DMS153 (cell line): ENCODE measurements around the gene RHOBTB3.

Experiments
- DNase-seq: peaks from one replicate; lab custom pipeline; 2025; lab: John Stamatoyannopoulos, UW

RHOBTB3 gene

GRCh38 chr5:95763941-95764340 lies 32.8 kb downstream of the RHOBTB3 start:
- no peak for DNase-seq

- no peak for DNase-seq
These were observed 37.6 kb downstream of the RHOBTB3 start for GRCh38 chr5:95768731-95769130.

- DNase-seq, result no peak
These were observed 39.9 kb downstream of the RHOBTB3 start for GRCh38 chr5:95770830-95771708.

GRCh38 chr5:95771892-95772291 lies 40.8 kb downstream of the RHOBTB3 start:
- no peak for DNase-seq

- no peak for DNase-seq
These were observed 42.4 kb downstream of the RHOBTB3 start for GRCh38 chr5:95773335-95774059.

- DNase-seq, result no peak
These were observed 46.3 kb downstream of the RHOBTB3 start for GRCh38 chr5:95777441-95777840.

GRCh38 chr5:95778713-95779436 lies 47.7 kb downstream of the RHOBTB3 start:
- no peak for DNase-seq

GRCh38 chr5:95779611-95780010 lies 48.5 kb downstream of the RHOBTB3 start:
- no peak for DNase-seq

- DNase-seq, result no peak
These were observed 49.5 kb downstream of the RHOBTB3 start for GRCh38 chr5:95780597-95780996.

- peak; percentile 9 for DNase-seq
These were observed 50.0 kb downstream of the RHOBTB3 start for GRCh38 chr5:95781101-95781583.

- DNase-seq, result no peak
These were observed 51.0 kb downstream of the RHOBTB3 start for GRCh38 chr5:95782181-95782580.

GRCh38 chr5:95783661-95784060 lies 52.5 kb downstream of the RHOBTB3 start:
- no peak for DNase-seq

GRCh38 chr5:95784514-95785302 lies 53.6 kb downstream of the RHOBTB3 start:
- DNase-seq, result no peak

- no peak for DNase-seq
These were observed 55.8 kb downstream of the RHOBTB3 start for GRCh38 chr5:95786821-95787418.

GRCh38 chr5:95788493-95788892 lies 57.4 kb downstream of the RHOBTB3 start:
- DNase-seq, result no peak

GRCh38 chr5:95791751-95792150 lies 60.6 kb downstream of the RHOBTB3 start:
- DNase-seq, result no peak

GRCh38 chr5:95794070-95794516 lies 63.0 kb downstream of the RHOBTB3 start:
- no peak for DNase-seq

- DNase-seq, result no peak
These were observed 66.2 kb downstream of the RHOBTB3 start for GRCh38 chr5:95797301-95797700.

GRCh38 chr5:95798048-95798447 lies 66.9 kb downstream of the RHOBTB3 start:
- no peak for DNase-seq

- DNase-seq, result no peak
These were observed 67.4 kb downstream of the RHOBTB3 start for GRCh38 chr5:95798545-95798944.

- DNase-seq, result no peak
These were observed 68.2 kb downstream of the RHOBTB3 start for GRCh38 chr5:95799191-95799835.
